ENCODE measurements around the gene CDH16.

Gene CDH16

GRCh38 chr16:66904846-66905632, 13.6 kb downstream of the CDH16 start:
- Histone ChIP-seq H3K9ac (ENCODE audit: low read length) (no peak overlapping the region), H3K9me3 (ENCODE audit: control insufficient read depth, low read depth, low read length) (no peaks in the 10 kb centered on the region), H3K36me3 (ENCODE audit: control insufficient read depth, low read depth, low read length) (no peaks in the 10 kb centered on the region), H3K4me3 (ENCODE audit: low read length) (no peak overlapping the region), H3K27ac (ENCODE audit: low read length) (no peak overlapping the region), H3K4me1 (ENCODE audit: control insufficient read depth, low read depth, low read length) (no peaks in the 10 kb centered on the region), H3K27me3 (ENCODE audit: control insufficient read depth, insufficient read depth, low read length) (no peaks in the 10 kb centered on the region)

GRCh38 chr16:66904428-66904845, 14.2 kb downstream of the CDH16 start:
- Histone ChIP-seq H3K27ac (ENCODE audit: low read length) (no peak overlapping the region), H3K36me3 (ENCODE audit: control insufficient read depth, low read depth, low read length) (no peaks in the 10 kb centered on the region), H3K27me3 (ENCODE audit: control insufficient read depth, insufficient read depth, low read length) (no peaks in the 10 kb centered on the region), H3K4me1 (ENCODE audit: control insufficient read depth, low read depth, low read length) (no peaks in the 10 kb centered on the region), H3K9ac (ENCODE audit: low read length) (no peak overlapping the region), H3K9me3 (ENCODE audit: control insufficient read depth, low read depth, low read length) (no peaks in the 10 kb centered on the region), H3K4me3 (ENCODE audit: low read length) (no peak overlapping the region)

GRCh38 chr16:66903544-66904427, 14.9 kb downstream of the CDH16 start:
- Histone ChIP-seq H3K9me3 (ENCODE audit: control insufficient read depth, low read depth, low read length) (no peaks in the 10 kb centered on the region), H3K4me3 (ENCODE audit: low read length) (no peak overlapping the region), H3K36me3 (ENCODE audit: control insufficient read depth, low read depth, low read length) (no peaks in the 10 kb centered on the region), H3K27ac (ENCODE audit: low read length) (no peak overlapping the region), H3K27me3 (ENCODE audit: control insufficient read depth, insufficient read depth, low read length) (no peaks in the 10 kb centered on the region), H3K9ac (ENCODE audit: low read length) (no peak overlapping the region), H3K4me1 (ENCODE audit: control insufficient read depth, low read depth, low read length) (no peaks in the 10 kb centered on the region)

- Histone ChIP-seq H3K4me1 (ENCODE audit: control insufficient read depth, low read depth, low read length) (no peaks in the 10 kb centered on the region), H3K9ac (ENCODE audit: low read length) (no peak overlapping the region)
Observed at GRCh38 chr16:66902648-66903543, 15.8 kb downstream of the CDH16 start.

GRCh38 chr16:66901626-66902025, 17.1 kb downstream of the CDH16 start:
- no peak overlapping the region for H3K27ac ChIP-seq (ENCODE audit: low read length)
- H3K4me1 ChIP-seq (ENCODE audit: control insufficient read depth, low read depth, low read length) = no peaks in the 10 kb centered on the region
- no peaks in the 10 kb centered on the region for H3K9me3 ChIP-seq (ENCODE audit: control insufficient read depth, low read depth, low read length)
- no peaks in the 10 kb centered on the region for H3K27me3 ChIP-seq (ENCODE audit: control insufficient read depth, insufficient read depth, low read length)
- no peak overlapping the region for H3K4me3 ChIP-seq (ENCODE audit: low read length)
- H3K9ac ChIP-seq (ENCODE audit: low read length) = no peak overlapping the region
- no peaks in the 10 kb centered on the region for H3K36me3 ChIP-seq (ENCODE audit: control insufficient read depth, low read depth, low read length)

More at GRCh38 chr16:66902648-66903543, 15.8 kb downstream of the CDH16 start:
- H3K4me3 ChIP-seq (ENCODE audit: low read length) = no peak overlapping the region
- no peaks in the 10 kb centered on the region for H3K36me3 ChIP-seq (ENCODE audit: control insufficient read depth, low read depth, low read length)
- H3K9me3 ChIP-seq (ENCODE audit: control insufficient read depth, low read depth, low read length) = no peaks in the 10 kb centered on the region
- no peaks in the 10 kb centered on the region for H3K27me3 ChIP-seq (ENCODE audit: control insufficient read depth, insufficient read depth, low read length)
- no peak overlapping the region for H3K27ac ChIP-seq (ENCODE audit: low read length)

- Histone ChIP-seq H3K9me3 (ENCODE audit: control insufficient read depth, low read depth, low read length) (no peaks in the 10 kb centered on the region), H3K36me3 (ENCODE audit: control insufficient read depth, low read depth, low read length) (no peaks in the 10 kb centered on the region), H3K27me3 (ENCODE audit: control insufficient read depth, insufficient read depth, low read length) (no peaks in the 10 kb centered on the region), H3K27ac (ENCODE audit: low read length) (no peak overlapping the region), H3K4me1 (ENCODE audit: control insufficient read depth, low read depth, low read length) (no peaks in the 10 kb centered on the region), H3K4me3 (ENCODE audit: low read length) (no peak overlapping the region), H3K9ac (ENCODE audit: low read length) (no peak overlapping the region)
Observed at GRCh38 chr16:66900721-66901441, 17.8 kb downstream of the CDH16 start.

GRCh38 chr16:66899945-66900710, 18.6 kb downstream of the CDH16 start:
- Histone ChIP-seq H3K4me3 (ENCODE audit: low read length) (no peak overlapping the region), H3K36me3 (ENCODE audit: control insufficient read depth, low read depth, low read length) (no peaks in the 10 kb centered on the region), H3K9ac (ENCODE audit: low read length) (no peak overlapping the region), H3K9me3 (ENCODE audit: control insufficient read depth, low read depth, low read length) (no peaks in the 10 kb centered on the region), H3K27ac (ENCODE audit: low read length) (no peak overlapping the region), H3K27me3 (ENCODE audit: control insufficient read depth, insufficient read depth, low read length) (no peaks in the 10 kb centered on the region), H3K4me1 (ENCODE audit: control insufficient read depth, low read depth, low read length) (no peaks in the 10 kb centered on the region)

GRCh38 chr16:66899310-66899944, 19.3 kb downstream of the CDH16 start:
- Histone ChIP-seq H3K27ac (ENCODE audit: low read length) (no peak overlapping the region), H3K9ac (ENCODE audit: low read length) (no peak overlapping the region), H3K36me3 (ENCODE audit: control insufficient read depth, low read depth, low read length) (no peaks in the 10 kb centered on the region)

GRCh38 chr16:66898933-66899309, 19.8 kb downstream of the CDH16 start:
- Histone ChIP-seq H3K9me3 (ENCODE audit: control insufficient read depth, low read depth, low read length) (no peaks in the 10 kb centered on the region), H3K9ac (ENCODE audit: low read length) (no peak overlapping the region), H3K27ac (ENCODE audit: low read length) (no peak overlapping the region), H3K4me1 (ENCODE audit: control insufficient read depth, low read depth, low read length) (no peaks in the 10 kb centered on the region), H3K27me3 (ENCODE audit: control insufficient read depth, insufficient read depth, low read length) (no peaks in the 10 kb centered on the region), H3K36me3 (ENCODE audit: control insufficient read depth, low read depth, low read length) (no peaks in the 10 kb centered on the region), H3K4me3 (ENCODE audit: low read length) (no peak overlapping the region)

More at GRCh38 chr16:66899310-66899944, 19.3 kb downstream of the CDH16 start:
- Histone ChIP-seq H3K4me1 (ENCODE audit: control insufficient read depth, low read depth, low read length) (no peaks in the 10 kb centered on the region), H3K9me3 (ENCODE audit: control insufficient read depth, low read depth, low read length) (no peaks in the 10 kb centered on the region), H3K4me3 (ENCODE audit: low read length) (no peak overlapping the region), H3K27me3 (ENCODE audit: control insufficient read depth, insufficient read depth, low read length) (no peaks in the 10 kb centered on the region)

- Histone ChIP-seq H3K4me3 (ENCODE audit: low read length) (no peak overlapping the region), H3K36me3 (ENCODE audit: control insufficient read depth, low read depth, low read length) (no peaks in the 10 kb centered on the region), H3K4me1 (ENCODE audit: control insufficient read depth, low read depth, low read length) (no peaks in the 10 kb centered on the region), H3K27me3 (ENCODE audit: control insufficient read depth, insufficient read depth, low read length) (no peaks in the 10 kb centered on the region), H3K9me3 (ENCODE audit: control insufficient read depth, low read depth, low read length) (no peaks in the 10 kb centered on the region), H3K9ac (ENCODE audit: low read length) (no peak overlapping the region), H3K27ac (ENCODE audit: low read length) (no peak overlapping the region)
Observed at GRCh38 chr16:66898207-66898606, 20.5 kb downstream of the CDH16 start.

Measured in iPS-18a (cell line).